ENCODE data around the gene SMPDL3B.

The SMPDL3B gene, protein sequence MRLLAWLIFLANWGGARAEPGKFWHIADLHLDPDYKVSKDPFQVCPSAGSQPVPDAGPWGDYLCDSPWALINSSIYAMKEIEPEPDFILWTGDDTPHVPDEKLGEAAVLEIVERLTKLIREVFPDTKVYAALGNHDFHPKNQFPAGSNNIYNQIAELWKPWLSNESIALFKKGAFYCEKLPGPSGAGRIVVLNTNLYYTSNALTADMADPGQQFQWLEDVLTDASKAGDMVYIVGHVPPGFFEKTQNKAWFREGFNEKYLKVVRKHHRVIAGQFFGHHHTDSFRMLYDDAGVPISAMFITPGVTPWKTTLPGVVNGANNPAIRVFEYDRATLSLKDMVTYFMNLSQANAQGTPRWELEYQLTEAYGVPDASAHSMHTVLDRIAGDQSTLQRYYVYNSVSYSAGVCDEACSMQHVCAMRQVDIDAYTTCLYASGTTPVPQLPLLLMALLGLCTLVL

DNA sequence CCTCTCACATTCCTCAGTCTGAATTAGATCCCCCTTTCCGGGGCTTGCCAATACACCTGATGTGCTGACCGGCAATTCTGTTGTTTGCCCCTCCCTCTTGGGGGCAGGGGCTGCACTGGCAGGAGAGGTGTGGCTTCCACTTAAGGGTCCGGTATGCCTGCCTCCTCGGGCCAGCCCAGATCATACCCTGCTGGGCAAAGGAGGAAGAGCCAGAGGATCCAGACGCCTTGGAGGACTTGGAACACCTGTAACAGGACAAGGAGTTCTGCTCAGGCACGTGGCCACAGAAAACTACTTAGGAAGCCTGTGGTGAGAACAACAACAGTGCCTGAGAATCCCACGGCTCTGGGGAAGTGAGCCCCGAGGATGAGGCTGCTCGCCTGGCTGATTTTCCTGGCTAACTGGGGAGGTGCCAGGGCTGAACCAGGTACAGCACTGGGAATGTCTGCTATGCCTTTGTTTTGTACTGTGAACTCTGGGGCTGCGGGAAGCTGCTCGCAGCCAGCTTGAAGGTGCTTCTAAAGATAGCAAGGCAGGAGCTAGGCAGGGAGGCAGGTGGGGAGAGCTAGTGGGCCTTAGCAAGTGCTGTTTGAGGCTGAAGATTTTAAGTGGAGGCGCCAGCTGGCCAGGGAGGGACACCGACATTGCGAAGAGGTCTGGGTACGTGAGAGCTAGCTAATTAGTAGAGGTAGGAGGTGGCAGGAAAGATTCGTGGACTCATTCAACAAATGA lies at the start of gene SMPDL3B:
TSS of gene SMPDL3B (plus strand) at position 183 of the 732 bp plus-strand sequence. CDS start at position 367, 184 bp downstream.
- no peak for DNase-seq (ENCODE audit: low spot score)

DNA sequence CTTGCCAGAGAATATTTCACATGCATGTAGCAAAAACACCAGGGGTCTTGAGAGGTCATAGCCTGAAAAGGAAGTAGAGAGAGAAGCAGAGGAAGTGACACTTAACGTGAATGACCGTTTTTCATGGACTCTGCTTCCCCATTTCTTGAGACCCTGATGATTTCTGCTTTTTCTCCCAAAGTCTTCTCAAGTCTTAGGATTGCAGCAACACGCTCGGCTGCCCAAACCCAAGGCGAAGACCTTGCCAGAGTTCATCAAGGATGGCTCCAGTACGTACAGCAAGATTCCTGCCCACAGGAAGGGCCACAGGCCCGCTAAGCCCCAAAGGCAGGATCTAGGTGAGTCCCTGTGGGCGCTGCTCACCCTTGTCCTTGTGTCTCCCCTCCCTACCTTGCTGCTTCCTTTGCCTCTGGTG lies 49.7 kb upstream of the SMPDL3B start:
- peak; percentile 17 for DNase-seq (ENCODE audit: low spot score)

DNA sequence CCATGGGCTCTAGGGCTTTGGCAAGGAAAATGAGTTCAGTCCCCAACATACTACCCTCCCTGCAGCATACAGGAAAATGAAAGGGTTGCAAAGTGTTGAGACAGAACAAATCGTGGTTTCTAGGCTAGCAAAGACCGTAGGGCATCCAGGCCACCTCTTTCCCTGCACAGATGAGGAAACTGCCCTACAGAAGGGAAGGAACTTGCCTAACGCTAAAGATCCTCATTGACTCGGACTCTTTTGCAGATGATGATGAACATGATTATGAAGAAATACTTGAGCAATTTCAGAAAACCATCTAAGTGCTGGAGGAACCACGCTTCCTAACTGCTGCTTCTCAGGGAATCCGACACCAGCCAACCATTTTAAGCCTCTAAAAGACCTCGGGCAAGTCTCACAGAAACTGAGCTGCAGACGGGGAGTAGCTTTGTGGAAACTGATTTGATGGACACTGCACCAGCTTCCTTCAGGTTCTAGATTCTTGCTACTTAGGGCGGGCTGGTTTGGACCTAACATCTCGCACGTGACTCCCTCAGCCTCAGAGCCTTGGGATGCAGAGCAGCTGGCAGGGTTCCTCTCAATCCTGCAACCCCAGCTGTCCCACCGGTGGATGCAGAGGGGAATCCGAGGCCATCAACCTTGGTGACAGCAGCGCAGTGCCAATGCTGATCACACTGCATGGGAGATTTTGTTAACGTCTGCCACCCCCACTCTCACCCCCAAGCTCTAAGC lies 49.0 kb upstream of the SMPDL3B start:
- no peak for DNase-seq (ENCODE audit: low spot score)

DNA sequence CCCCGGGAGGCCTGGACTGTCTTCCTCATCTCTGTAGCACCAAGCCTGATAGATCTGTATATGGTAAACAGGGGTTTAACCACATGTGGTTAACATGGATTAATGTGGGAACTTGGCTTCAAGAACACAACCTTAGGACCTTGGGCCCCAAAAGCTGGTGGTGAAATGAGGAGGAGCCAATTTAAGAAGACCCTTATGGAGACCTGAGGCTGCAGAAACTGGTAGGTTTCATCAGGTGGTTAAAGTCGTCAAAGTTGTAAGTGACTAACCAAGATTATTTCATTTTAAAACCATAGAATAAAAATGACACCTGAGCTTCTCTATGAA lies 48.5 kb upstream of the SMPDL3B start:
- no peak for DNase-seq (ENCODE audit: low spot score)

DNA sequence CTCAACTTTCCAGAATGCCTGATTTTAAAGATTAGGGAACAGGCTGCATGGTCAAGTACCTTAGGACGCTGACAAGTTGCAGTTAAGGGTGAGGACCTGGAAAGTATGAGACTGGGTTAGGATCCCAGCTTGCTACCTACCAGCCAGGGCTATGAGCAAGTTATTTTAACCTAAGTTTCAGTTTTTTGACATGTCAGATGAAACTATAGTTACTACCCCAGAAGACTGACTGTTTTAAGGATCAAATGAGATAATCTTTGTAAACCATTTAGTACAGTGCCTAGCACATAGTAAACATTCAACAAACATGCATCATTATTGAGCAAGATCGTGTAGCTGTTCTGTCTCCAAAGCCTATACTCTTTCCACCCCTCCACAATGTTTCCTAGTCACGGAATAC lies 48.1 kb upstream of the SMPDL3B start:
- DNase-seq (ENCODE audit: low spot score), result no peak

DNA sequence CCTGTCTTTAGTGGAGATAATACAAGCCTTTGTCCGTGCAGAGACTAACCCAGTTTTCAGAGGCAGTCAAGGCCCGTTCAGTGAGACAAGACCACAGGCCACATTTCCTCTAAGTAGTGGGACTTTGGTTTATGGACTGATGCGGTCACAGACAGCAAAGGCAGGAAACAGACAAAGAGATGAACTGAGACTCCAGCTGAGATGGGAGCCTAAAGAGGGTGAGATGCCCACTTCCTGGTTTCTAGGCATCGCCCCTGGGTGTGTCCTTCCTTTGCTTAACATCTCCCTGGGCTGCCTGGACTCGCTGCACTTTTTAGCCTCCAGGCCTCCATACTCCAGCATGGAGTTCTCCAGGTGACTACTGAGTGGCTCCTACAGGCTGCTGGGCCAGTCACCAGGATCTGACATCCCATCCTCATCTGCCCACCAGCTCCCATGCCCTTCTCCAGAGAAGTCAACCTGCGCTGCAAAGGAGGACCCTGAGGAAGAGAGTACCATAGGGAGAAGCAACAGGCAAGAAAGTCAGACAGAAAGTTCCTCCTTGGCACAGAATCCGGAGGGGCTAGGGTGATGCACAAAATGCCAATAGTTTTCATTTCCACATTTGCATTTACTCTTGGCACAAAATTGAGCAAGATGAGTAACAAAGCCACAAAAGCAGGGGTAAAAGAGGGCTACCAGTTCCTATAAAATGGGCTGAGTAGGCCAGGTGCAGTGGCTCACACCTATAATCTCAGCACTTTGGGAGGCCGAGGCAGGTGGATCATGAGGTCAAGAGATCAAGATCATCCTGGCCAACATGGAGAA lies 47.4 kb upstream of the SMPDL3B start:
- DNase-seq (ENCODE audit: low spot score), result no peak

DNA sequence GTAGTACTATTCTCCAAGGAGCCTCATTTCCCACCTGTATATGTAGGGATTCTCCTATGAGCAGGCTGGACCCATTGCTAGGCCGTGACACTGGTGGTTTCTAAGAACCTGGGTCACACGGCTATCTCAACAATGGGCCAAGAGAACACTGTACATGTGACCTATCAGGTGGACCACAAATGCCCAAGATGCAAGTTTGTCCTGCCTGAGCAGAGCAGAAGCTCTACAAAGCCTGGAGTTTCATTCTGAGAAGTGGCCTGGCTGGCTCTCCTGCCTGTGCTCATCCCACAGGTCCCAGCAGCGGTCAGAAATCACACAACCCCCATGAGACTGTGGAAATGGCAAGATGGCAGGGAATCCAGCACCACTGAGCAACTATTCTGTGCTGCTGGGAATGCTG lies 45.3 kb upstream of the SMPDL3B start:
- DNase-seq (ENCODE audit: low spot score), result no peak

DNA sequence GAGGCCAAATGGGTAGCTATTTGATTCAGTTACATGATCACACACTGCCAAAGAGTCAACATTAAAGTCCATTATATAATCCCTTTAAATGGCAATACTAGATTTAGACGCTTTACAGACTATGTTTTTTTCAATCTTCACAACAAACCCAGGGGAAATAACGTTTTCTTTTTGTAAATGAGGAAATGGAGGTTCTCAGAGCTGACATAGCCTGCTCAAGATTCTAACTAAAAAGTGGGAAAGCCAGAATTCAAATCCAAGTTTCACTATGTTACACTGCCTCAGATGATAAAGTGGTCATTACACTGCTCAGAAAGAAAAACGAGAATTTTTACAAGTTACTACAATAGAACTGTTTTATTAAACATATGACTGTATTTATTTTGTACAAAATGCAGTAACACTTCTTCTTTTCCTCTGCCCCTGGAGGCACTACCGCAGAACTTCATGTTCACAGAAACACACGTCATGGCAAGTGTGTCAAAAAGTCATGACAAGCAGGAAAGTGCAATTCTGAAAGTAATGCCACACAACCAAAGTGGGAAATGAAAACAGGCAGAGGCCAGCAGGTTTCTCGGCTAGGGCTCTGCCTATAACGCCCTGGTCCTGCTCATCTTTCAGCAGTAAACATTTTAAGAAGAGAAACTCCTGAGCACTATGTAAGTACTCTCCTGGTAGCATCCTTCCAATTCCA lies 43.5 kb upstream of the SMPDL3B start:
- no peak for DNase-seq (ENCODE audit: low spot score)

DNA sequence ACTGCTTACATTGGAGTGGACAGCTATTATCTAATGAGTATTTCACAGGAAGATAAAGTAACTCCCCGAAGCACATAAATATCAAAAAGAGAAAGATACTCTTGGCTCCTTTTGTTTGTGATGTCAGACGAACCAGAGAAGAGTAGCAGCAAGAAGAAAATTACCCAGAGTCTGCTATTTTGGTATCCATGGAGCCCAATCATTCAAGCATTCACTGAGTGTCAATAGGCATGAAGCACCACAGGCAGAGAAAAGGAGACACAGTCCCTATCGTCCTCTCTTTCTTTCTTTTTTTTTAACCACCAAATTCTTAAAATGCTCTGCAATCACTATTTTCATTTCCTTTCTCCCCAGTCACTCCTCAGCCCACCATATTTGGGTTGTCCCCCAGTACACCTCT lies 40.3 kb upstream of the SMPDL3B start:
- DNase-seq (ENCODE audit: low spot score), result no peak

DNA sequence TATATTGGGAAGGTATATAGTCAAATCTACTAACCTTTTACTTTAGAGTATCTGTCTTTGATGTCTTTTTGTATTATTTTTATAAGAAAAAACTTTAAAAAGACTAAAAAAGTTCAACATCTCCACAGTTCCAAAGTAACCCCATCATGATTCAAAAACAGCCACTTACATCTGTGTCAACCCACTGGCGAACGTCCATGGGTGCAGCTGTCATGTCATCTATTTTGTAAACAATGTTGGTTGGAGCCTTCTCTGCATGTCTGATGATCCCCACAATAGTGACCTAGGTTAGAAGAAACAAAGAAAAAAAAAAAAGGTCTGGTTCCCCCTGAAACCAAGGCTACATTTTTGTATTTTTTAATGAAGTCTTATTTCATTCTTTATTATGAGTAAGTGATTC lies 28.0 kb upstream of the SMPDL3B start:
- no peak for DNase-seq (ENCODE audit: low spot score)

DNA sequence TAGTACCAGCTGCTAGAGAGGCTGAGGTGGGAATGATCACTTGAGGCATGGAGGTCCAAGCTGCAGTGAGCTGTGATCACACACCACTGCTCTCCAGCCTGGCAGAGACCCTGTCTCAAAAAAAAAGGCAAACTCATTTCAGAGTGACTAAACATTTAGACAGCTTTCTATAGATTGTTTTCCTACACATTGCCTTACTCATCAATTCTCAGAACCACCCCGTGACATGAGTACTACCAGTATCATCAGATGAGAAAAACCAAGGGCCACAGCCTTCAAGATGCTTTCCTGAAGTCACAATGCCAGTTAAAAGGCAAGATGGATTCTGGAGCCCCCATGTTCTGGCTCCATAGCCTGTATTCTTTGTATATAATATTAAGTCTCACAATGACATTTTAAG lies 22.4 kb upstream of the SMPDL3B start:
- no peak for DNase-seq (ENCODE audit: low spot score)

DNA sequence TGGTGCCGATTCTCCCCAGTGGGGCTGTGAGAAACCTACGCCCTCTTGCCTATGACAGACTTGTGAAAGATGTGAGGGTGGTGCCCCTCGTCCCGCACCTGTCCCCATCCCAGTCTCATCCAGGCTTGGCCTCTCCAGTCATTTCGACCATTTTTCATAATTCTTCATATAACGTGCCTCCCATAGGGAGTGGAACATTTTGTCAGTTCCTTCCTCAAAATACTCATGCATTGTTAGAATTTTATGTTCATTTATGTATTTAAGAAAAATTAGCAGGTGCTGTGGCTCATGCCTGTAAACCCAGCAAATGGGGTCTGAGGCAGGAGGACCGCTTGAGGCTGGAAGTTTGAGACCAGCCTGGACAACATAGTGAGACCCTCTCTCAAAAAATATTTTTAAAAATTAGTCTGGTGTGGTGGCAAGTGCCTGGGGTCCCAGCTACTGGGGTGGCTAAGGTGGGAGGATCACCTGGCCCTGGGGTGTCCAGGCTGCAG lies 19.7 kb upstream of the SMPDL3B start:
- no peak for DNase-seq (ENCODE audit: low spot score)

DNA sequence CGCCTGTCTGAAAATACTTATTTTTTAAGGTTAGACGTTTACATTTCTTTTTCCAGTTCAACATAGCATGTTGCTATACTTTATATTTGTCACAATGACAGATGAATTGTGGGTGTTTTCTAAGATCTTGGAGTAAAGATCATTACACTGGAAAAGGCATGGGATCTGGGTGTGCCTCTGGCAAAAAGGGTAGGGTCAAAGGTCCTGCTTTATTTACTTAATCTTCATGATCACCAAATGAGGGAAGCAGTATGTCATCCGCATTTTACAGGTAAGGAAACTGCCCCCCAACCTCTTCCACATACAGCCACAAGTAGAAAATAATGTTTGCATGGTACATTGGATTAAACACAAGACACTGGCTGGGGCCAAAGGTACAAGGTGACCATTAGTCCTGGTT lies 12.5 kb upstream of the SMPDL3B start:
- DNase-seq (ENCODE audit: low spot score), result no peak

DNA sequence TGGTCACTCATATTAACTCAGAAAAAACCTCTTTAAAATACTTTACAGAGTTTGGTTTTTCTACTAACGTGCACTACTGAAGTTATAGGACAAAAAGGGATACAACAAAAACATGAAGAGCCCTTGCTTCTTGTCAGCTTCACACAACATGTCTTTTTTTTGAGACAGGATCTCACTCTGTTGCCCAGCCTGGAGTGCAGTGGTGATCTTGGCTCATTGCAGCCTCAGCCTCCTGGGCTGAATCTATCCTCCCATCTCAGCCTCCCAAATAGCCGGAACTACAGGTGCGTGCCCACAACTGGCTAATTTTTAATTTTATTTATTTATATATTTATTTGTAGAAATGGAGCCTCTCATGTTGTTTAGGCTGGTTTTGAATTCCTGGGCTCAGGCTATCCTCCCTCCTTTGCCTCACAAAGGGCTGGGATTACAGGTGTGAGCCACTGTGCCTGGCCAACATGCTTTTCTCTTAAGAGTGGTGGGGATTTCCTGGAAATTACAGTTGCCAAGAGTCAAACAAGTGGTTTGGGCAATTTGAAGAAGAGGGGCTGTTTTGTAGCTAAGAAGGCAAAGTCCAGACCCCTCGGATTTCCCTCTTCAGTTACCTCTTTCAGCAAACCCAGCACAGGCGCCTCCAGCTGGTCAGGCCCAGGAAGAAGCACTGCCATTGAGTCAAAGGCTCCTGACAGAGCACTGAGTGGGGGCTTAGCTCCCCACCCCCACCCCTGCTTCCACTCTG lies 6.4 kb upstream of the SMPDL3B start:
- no peak for DNase-seq (ENCODE audit: low spot score)

DNA sequence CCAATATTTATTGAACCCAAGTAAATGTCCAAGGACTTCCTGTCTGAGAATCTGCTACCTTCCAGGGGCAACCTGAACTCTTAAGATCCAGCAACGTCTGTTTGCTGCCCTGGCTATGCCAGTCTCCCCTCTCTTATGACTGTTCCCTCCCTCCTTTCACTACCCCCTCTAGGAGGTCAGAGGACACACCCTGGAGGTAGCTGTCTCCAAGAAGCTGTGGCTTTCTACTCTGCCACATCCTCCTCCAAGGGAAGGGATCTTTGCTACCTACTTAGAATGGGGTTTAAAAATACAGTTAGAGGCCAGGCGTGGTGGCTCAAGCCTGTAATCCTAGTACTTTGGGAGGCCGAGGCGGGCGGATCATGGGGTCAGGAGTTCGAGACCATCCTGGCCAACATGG lies 3.6 kb upstream of the SMPDL3B start:
- no peak for DNase-seq (ENCODE audit: low spot score)

DNA sequence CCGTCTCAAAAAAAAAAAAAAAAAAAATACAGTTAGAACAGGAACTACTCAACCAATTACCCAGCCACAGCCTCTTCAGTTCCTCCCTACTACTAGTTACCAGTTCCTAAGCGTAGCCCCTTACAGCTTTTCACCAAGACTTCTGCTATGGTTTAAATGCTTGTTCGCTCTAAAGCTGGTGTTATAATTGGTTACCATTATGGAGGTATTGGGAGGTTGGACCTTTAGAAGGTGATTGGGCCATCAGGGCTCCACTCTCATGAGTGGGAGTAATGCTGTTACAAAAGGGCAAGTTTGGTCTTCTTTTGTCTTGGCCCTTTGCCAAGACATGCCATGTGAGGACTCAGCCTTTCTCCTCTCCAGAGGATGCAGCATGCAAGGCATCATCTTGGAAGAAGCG lies 3.0 kb upstream of the SMPDL3B start:
- DNase-seq (ENCODE audit: low spot score), result no peak

DNA sequence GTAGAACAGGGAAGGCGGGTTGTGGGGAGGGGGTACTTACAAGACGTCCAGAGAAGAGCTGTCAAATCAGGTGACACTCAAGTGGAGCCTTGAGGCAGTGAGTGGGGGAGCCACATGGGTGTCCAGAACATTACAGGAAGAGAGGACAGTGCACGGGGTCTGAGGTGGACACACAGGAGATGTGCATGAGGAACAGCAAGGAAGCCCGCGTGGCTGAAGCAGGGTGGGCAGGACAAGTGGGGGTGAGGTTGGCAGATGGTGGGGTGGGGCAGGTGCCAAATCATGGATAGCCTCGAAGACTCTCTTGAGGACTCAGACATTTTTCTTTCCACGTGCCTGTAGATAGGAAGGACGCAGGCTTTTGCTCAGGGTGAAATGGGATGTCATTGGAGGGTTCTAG lies 921 bp downstream of the SMPDL3B start:
- DNase-seq (ENCODE audit: low spot score), result no peak

DNA sequence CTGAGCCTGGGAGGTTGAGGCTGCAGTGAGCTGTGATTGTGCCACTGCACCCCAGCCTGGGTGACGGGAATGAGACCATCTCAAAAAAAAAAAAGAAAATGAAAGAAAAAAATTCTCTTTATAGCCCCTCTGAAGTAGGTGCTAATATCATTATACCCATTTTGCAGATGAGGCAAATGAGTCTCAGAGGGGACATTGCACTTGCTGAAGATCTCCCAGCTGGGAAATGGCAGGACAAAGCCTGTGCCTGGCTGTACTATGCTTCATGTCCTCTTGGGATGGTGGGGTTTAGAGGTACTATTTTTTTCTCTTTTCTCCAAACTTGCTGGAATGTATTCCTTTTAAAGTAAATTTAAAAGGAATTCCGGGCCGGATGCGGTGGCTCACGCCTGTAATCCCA lies 1.6 kb downstream of the SMPDL3B start:
- no peak for DNase-seq (ENCODE audit: low spot score)

DNA sequence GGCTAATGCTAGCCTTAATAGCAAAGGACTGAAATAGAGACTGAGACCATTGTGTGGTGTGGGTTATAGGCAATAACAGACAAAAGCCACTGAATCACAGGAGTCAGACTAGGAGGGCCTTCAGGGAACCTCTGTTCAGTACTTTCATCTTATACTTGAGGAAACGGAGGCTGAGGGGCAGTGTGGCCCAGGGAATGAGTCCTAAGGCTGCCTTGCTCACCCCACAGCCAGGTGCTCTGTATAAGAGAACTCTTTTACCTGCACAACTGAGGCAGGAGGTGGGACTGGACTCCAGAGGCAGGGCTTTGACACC lies 2.7 kb downstream of the SMPDL3B start:
- no peak for DNase-seq (ENCODE audit: low spot score)

DNA sequence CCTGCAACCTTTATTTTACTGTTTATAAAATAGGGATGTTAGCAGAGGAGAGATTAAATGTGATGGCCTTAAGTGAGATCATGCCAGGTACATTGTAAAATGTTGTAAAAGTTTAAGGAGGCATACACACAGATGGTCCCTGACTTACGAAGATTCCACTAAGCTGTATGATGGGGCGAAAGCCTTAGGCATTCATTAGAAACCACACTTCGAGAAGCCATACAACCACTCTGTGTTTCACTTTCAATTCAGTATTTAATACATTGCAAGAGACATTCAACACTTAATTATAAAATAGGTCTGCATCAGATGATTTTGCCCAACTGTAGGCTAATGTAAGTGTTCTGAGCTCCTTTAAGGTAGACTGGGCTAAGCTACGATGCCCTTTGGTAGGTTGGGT lies 3.7 kb downstream of the SMPDL3B start:
- DNase-seq (ENCODE audit: low spot score), result no peak

DNA sequence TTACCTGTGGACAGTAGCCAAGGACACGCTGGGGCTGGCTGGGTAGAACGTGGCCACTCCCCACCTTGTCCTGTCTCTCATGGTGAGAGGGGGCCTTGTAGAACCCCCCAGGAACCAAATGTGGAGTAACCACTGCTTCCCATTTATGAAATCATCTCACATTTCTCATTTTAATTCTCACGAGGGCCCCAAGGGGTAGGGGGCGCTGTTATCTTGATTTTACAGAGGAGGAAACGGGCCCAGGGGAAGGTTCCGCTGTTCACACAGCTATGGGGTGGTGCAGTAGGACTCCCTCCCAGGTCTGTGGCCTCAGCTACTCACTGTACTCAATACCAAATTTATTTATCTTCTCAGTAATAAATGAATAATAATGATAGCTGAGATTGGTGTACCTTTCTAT lies 5.5 kb downstream of the SMPDL3B start:
- peak; percentile 75 for DNase-seq (ENCODE audit: low spot score)
